Keratinocyte (primary cell): ENCODE data around the gene PDE3A.

ENCODE experiments used
- EZH2 ChIP-seq: IDR thresholded peaks from one replicate; pipeline ENCODE4 v1.6.1; 2012; ENCODE audit warnings: inconsistent platforms, mild to moderate bottlenecking, low read length, moderate library complexity
- TF ChIP-seq, protein P1 (sequence below), 3 experiments: IDR thresholded peaks in 1 of 3; conservative IDR thresholded peaks in 1 of 3; optimal IDR thresholded peaks in 1 of 3; 2 replicates in 2 of 3; 3 replicates in 1 of 3; pipeline versions ENCODE3 to v1.5.1; 2011; ENCODE audit warnings: low read length in 3 of 3, mild to moderate bottlenecking in 3 of 3, moderate library complexity in 2 of 3, control low read depth in 1 of 3, inconsistent platforms in 1 of 3; ENCODE audit not compliant: insufficient read depth in 2 of 3; ENCODE audit errors: extremely low read depth in 1 of 3

- TF ChIP-seq, protein P1, sequence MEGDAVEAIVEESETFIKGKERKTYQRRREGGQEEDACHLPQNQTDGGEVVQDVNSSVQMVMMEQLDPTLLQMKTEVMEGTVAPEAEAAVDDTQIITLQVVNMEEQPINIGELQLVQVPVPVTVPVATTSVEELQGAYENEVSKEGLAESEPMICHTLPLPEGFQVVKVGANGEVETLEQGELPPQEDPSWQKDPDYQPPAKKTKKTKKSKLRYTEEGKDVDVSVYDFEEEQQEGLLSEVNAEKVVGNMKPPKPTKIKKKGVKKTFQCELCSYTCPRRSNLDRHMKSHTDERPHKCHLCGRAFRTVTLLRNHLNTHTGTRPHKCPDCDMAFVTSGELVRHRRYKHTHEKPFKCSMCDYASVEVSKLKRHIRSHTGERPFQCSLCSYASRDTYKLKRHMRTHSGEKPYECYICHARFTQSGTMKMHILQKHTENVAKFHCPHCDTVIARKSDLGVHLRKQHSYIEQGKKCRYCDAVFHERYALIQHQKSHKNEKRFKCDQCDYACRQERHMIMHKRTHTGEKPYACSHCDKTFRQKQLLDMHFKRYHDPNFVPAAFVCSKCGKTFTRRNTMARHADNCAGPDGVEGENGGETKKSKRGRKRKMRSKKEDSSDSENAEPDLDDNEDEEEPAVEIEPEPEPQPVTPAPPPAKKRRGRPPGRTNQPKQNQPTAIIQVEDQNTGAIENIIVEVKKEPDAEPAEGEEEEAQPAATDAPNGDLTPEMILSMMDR (optimal IDR thresholded peaks at IDR 0.05 in 1 of 3, IDR thresholded peaks at IDR 0.05 in 1 of 3, conservative IDR thresholded peaks at IDR 0.05 in 1 of 3; ENCODE audit: extremely low read depth in 1 of 3, insufficient read depth in 2 of 3, low read length in 3 of 3), result no peak
- TF ChIP-seq EZH2, result no peak
Measured at GRCh38 chr12:20507711-20508110, 139.4 kb downstream of the PDE3A start.
